HCT116 (cell line): Measurements from ENCODE around the gene CAPN5. TPM values are rescaled to one million over a fixed set of nuclear protein-coding genes. Genes with fewer than 3 reads are reported as not detected.

Source experiments
- ATAC-seq: fragments of 200-7000 bp; cut with Tn5 transposase; 2 replicates; pipeline ENCODE4 v1.9.1; 2020; ENCODE audit warnings: mild to moderate bottlenecking, moderate library complexity
- BruUV-seq: library from RNA; stranded (reverse); fragments of 400-500 nt; replicated peaks from 2 replicates; lab custom pipeline; 2021; lab: Mats Ljungman, UMichigan
- CTCF ChIA-PET: fragments of 300-600 bp; sonication (Branson Sonifier 250); formaldehyde crosslinking; loops from one replicate; lab custom pipeline; 2021; ENCODE audit warnings: antibody characterized with exemption; lab: Charles Lee
- POLR2A ChIA-PET: fragments of 300-600, 350-600 bp; sonication (Branson Sonifier 250); formaldehyde crosslinking; loops from one replicate; lab custom pipeline; 2021; ENCODE audit warnings: antibody characterized with exemption; lab: Charles Lee
- RAD21 ChIA-PET, 2 experiments: fragments of 300-600 bp; sonication (Branson Sonifier 250); formaldehyde crosslinking; loops; one replicate each; lab custom pipeline; 2023; ENCODE audit warnings: low total read pairs in 2 of 2; ENCODE audit not compliant: uncharacterized antibody in 2 of 2, unreplicated experiment in 2 of 2, low non-redundant PET in 1 of 2; lab: Charles Lee
- DNase-seq: peaks from one replicate; pipeline ENCODE4 v3.0.0-alpha.2; 2010; ENCODE audit warnings: low read depth, low spot score
- H2AFZ ChIP-seq: fragments of 200-600 bp; shearing (Covaris generic), sonication (generic); 2 replicates; pipeline ENCODE4 v1.6.1; 2017; ENCODE audit warnings: low read depth, mixed run types, mixed read lengths, antibody characterized with exemption, low read length; ENCODE audit not compliant: poor library complexity, severe bottlenecking
- H3K27ac ChIP-seq: 2 replicates; pipeline ENCODE4 v1.5.1; 2012; ENCODE audit warnings: low read depth, low read length
- H3K27me3 ChIP-seq: fragments of 200-600 bp; sonication (generic); 2 replicates; pipeline ENCODE4 v1.6.1; 2016; ENCODE audit warnings: mixed run types, low read length, mixed read lengths; ENCODE audit not compliant: insufficient read depth
- H3K36me3 ChIP-seq, 2 experiments: fragments of 200-500 bp in 1 of 2; fragments of 200-600 bp in 1 of 2; sonication (Bioruptor generic) in 1 of 2; sonication (generic) in 1 of 2; 2 replicates each; pipeline versions ENCODE4 v1.5.1 to v1.6.1; 2014 to 2016; ENCODE audit warnings: low read length in 2 of 2, inconsistent platforms in 1 of 2, mixed read lengths in 1 of 2, mixed run types in 1 of 2; ENCODE audit not compliant: insufficient read depth in 2 of 2, control insufficient read depth in 1 of 2
- H3K4me1 ChIP-seq, 2 experiments: fragments of 200-600 bp in 1 of 2; sonication (generic) in 1 of 2; 2 replicates each; pipeline versions ENCODE4 v1.5.1 to v1.6.1; 2012 to 2017; ENCODE audit warnings: low read length in 2 of 2, inconsistent platforms in 1 of 2, mild to moderate bottlenecking in 1 of 2, mixed read lengths in 1 of 2, mixed run types in 1 of 2, moderate library complexity in 1 of 2; ENCODE audit not compliant: insufficient read depth in 2 of 2, control insufficient read depth in 1 of 2
- H3K4me2 ChIP-seq: fragments of 200-600 bp; sonication (generic); 2 replicates; pipeline ENCODE4 v1.6.1; 2017; ENCODE audit warnings: mixed run types, low read length, mixed read lengths
- H3K4me3 ChIP-seq, 2 experiments: fragments of 200-600 bp in 1 of 2; sonication (generic) in 1 of 2; replicated peaks in 1 of 2; 2 replicates each; pipeline ENCODE4 v1.5.1; 2011 to 2016; ENCODE audit warnings: low read length in 2 of 2, control low read depth in 1 of 2, low read depth in 1 of 2, mild to moderate bottlenecking in 1 of 2, mixed read lengths in 1 of 2, mixed run types in 1 of 2
- H3K79me2 ChIP-seq: fragments of 200-600 bp; sonication (generic); 2 replicates; pipeline ENCODE4 v1.6.1; 2017; ENCODE audit warnings: mild to moderate bottlenecking, mixed run types, low read length, moderate library complexity, mixed read lengths; ENCODE audit not compliant: insufficient read depth
- H3K9ac ChIP-seq: fragments of 200-600 bp; sonication (generic); 2 replicates; pipeline ENCODE4 v1.6.1; 2016; ENCODE audit warnings: low read length, mixed read lengths
- H3K9me2 ChIP-seq: fragments of 200-600 bp; sonication (generic), shearing (Covaris generic); 2 replicates; pipeline ENCODE4 v1.6.1; 2017; ENCODE audit warnings: mixed run types, mild to moderate bottlenecking, moderate library complexity; ENCODE audit not compliant: insufficient read depth
- H3K9me3 ChIP-seq, 2 experiments: fragments of 200-500 bp in 1 of 2; fragments of 200-600 bp in 1 of 2; sonication (Bioruptor generic) in 1 of 2; sonication (generic) in 1 of 2; 2 replicates each; pipeline ENCODE4 v1.6.1; 2014 to 2017; ENCODE audit warnings: low read length in 2 of 2, mixed read lengths in 2 of 2, inconsistent platforms in 1 of 2, low read depth in 1 of 2, mild to moderate bottlenecking in 1 of 2, mixed run types in 1 of 2, moderate library complexity in 1 of 2; ENCODE audit not compliant: control insufficient read depth in 1 of 2, insufficient read depth in 1 of 2
- H4K20me1 ChIP-seq: fragments of 200-600 bp; sonication (generic), shearing (Covaris generic); 2 replicates; pipeline ENCODE4 v1.6.1; 2017; ENCODE audit warnings: mixed run types, mild to moderate bottlenecking, moderate library complexity; ENCODE audit not compliant: insufficient read depth
- ATF3 ChIP-seq: IDR thresholded peaks from 2 replicates; pipeline ENCODE4 v1.6.1; 2012
- CEBPB ChIP-seq: IDR thresholded peaks from 2 replicates; pipeline ENCODE4 v1.6.1; 2012; ENCODE audit warnings: low read depth
- POLR2A ChIP-seq: IDR thresholded peaks from 2 replicates; pipeline ENCODE4 v1.7.0; 2011; ENCODE audit warnings: borderline replicate concordance; ENCODE audit not compliant: insufficient read depth, insufficient read length; ENCODE audit errors: extremely low read depth
- SIN3A ChIP-seq: IDR thresholded peaks from 2 replicates; pipeline ENCODE4 v1.6.1; 2012; ENCODE audit warnings: low read depth
- YY1 ChIP-seq: IDR thresholded peaks from 2 replicates; pipeline ENCODE4 v1.6.1; 2011; ENCODE audit warnings: low read length, low read depth, moderate library complexity, mild to moderate bottlenecking; ENCODE audit not compliant: insufficient replicate concordance; ENCODE audit errors: extremely low read depth
- ZFX ChIP-seq: fragments of 450-650 bp; IDR thresholded peaks from 2 replicates; pipeline ENCODE4 v1.6.1; 2017
- intact Hi-C: fragments of 100-400 bp; cut with micrococcal nuclease; formaldehyde crosslinking; loops from 2 replicates; pipeline ENCODE4 v1.10.0; 2022
- total RNA-seq: library from RNA; stranded (reverse); gene quantifications from one replicate; pipeline ENCODE4 v1.2.1, GENCODE V29; 2021; ENCODE audit not compliant: unreplicated experiment
- TF ChIP-seq, protein P1 (sequence below): IDR thresholded peaks from 2 replicates; pipeline ENCODE4 v1.6.1; 2012
- TF ChIP-seq, protein P2 (sequence below): IDR thresholded peaks from 2 replicates; pipeline ENCODE4 v1.6.1; 2012; ENCODE audit warnings: low read depth
- TF ChIP-seq, protein P3 (sequence below): IDR thresholded peaks from 2 replicates; pipeline ENCODE4 v1.6.1; 2011; ENCODE audit warnings: mild to moderate bottlenecking, low read length, moderate library complexity; ENCODE audit not compliant: insufficient replicate concordance; ENCODE audit errors: extremely low read depth

CAPN5 gene
- total RNA-seq, 1 experiment from 2014 or later: 8.6 TPM

DNA sequence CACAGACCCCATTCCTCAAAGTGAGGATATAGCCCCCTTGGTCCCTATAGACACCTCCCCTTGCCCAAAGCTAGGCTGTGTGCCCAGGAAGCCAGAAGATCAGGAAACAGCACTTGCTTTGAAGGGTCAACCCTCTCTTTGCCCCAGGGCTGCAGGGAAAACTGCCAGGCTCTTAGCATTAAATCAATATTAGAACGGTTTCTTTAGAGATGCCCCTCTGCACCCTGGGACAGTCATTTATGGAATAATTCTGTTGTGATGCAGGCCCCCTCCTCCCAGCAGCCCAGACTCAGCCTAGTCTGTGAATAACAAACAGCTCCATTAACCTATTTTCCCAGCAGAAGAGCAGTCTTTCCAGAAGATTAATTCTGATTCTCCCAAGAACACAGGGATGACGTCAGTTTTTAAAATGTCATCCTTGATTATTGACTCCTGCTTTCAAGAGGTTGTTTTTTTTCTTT lies 11.6 kb upstream of the CAPN5 start:
- Histone ChIP-seq H3K36me3 (no peaks in the 10 kb centered on the region), H3K4me1 (no peaks in the 10 kb centered on the region), H3K9me3 (peaks cover 0 to 13% of the 10 kb centered on the region in 2 experiments; a peak in 2 of 4 replicates), H3K27me3 (no peaks in the 10 kb centered on the region), H3K4me2 (no peak overlapping the region), H4K20me1 (no peaks in the 10 kb centered on the region), H3K9ac (no peak overlapping the region), H3K9me2 (no peaks in the 10 kb centered on the region), H2AFZ (no peak overlapping the region), H3K4me3 (no peak overlapping the region), H3K79me2 (no peaks in the 10 kb centered on the region), H3K27ac (no peak overlapping the region)
- CTCF ChIA-PET: no interaction called here
- RAD21 ChIA-PET: no interaction called here
- DNase-seq: no peak
- no peak for TF ChIP-seq CEBPB
- BruUV-seq: no TSS peak
- no peak for ATAC-seq
- intact Hi-C loops: no loop called here
- POLR2A ChIA-PET: no interaction called here

- no peaks in the 10 kb centered on the region for H3K4me1 ChIP-seq
- no peak overlapping the region for H2AFZ ChIP-seq
- ATAC-seq: no peak
- no peaks in the 10 kb centered on the region for H3K9me2 ChIP-seq
- no peaks in the 10 kb centered on the region for H3K79me2 ChIP-seq
- no peak for DNase-seq
- H3K4me2 ChIP-seq: no peak overlapping the region
- H4K20me1 ChIP-seq: no peaks in the 10 kb centered on the region
- CTCF ChIA-PET: no interaction called here
- no TSS peak for BruUV-seq
- no peak overlapping the region for H3K27ac ChIP-seq
- H3K27me3 ChIP-seq: no peaks in the 10 kb centered on the region
- TF ChIP-seq, protein P1, sequence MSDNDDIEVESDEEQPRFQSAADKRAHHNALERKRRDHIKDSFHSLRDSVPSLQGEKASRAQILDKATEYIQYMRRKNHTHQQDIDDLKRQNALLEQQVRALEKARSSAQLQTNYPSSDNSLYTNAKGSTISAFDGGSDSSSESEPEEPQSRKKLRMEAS: no peak
- TF ChIP-seq ZFX (no peak), POLR2A (no peak), SIN3A (no peak), ATF3 (no peak), YY1 (no peak)
- TF ChIP-seq, protein P2, sequence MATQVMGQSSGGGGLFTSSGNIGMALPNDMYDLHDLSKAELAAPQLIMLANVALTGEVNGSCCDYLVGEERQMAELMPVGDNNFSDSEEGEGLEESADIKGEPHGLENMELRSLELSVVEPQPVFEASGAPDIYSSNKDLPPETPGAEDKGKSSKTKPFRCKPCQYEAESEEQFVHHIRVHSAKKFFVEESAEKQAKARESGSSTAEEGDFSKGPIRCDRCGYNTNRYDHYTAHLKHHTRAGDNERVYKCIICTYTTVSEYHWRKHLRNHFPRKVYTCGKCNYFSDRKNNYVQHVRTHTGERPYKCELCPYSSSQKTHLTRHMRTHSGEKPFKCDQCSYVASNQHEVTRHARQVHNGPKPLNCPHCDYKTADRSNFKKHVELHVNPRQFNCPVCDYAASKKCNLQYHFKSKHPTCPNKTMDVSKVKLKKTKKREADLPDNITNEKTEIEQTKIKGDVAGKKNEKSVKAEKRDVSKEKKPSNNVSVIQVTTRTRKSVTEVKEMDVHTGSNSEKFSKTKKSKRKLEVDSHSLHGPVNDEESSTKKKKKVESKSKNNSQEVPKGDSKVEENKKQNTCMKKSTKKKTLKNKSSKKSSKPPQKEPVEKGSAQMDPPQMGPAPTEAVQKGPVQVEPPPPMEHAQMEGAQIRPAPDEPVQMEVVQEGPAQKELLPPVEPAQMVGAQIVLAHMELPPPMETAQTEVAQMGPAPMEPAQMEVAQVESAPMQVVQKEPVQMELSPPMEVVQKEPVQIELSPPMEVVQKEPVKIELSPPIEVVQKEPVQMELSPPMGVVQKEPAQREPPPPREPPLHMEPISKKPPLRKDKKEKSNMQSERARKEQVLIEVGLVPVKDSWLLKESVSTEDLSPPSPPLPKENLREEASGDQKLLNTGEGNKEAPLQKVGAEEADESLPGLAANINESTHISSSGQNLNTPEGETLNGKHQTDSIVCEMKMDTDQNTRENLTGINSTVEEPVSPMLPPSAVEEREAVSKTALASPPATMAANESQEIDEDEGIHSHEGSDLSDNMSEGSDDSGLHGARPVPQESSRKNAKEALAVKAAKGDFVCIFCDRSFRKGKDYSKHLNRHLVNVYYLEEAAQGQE: no peak
- TF ChIP-seq, protein P3, sequence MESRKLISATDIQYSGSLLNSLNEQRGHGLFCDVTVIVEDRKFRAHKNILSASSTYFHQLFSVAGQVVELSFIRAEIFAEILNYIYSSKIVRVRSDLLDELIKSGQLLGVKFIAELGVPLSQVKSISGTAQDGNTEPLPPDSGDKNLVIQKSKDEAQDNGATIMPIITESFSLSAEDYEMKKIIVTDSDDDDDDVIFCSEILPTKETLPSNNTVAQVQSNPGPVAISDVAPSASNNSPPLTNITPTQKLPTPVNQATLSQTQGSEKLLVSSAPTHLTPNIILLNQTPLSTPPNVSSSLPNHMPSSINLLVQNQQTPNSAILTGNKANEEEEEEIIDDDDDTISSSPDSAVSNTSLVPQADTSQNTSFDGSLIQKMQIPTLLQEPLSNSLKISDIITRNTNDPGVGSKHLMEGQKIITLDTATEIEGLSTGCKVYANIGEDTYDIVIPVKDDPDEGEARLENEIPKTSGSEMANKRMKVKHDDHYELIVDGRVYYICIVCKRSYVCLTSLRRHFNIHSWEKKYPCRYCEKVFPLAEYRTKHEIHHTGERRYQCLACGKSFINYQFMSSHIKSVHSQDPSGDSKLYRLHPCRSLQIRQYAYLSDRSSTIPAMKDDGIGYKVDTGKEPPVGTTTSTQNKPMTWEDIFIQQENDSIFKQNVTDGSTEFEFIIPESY: no peak
- TF ChIP-seq, all 23 proteins: peak for 0
- Histone ChIP-seq H3K9ac (no peak overlapping the region), H3K36me3 (no peaks in the 10 kb centered on the region), H3K9me3 (peaks cover 0 to 13% of the 10 kb centered on the region in 2 experiments; a peak in 2 of 4 replicates), H3K4me3 (no peak overlapping the region)
- intact Hi-C loops: no loop called here
- ChIA-PET RAD21 (no interaction called here), POLR2A (no interaction called here)
Measured at GRCh38 chr11:77055913-77056312, 10.9 kb upstream of the CAPN5 start.
